Measurements from ENCODE around the gene TEX22. TPM values are rescaled to one million over a fixed set of nuclear protein-coding genes. Genes with fewer than 3 reads are reported as not detected.

Gene TEX22
- total RNA-seq, 1 donor from 2014 or later, result 2.0 TPM

- no peak for ATAC-seq
Observed at GRCh38 chr14:105408592-105408991, 10.3 kb downstream of the TEX22 start.

- ATAC-seq, result no peak
Observed at GRCh38 chr14:105409364-105409763, 11.0 kb downstream of the TEX22 start.

- ATAC-seq, result no peak
Observed at GRCh38 chr14:105410642-105411016, 12.3 kb downstream of the TEX22 start.

GRCh38 chr14:105411017-105411941 lies 12.9 kb downstream of the TEX22 start:
- peak; percentile 69 for ATAC-seq

- no peak for ATAC-seq
Observed at GRCh38 chr14:105411985-105412770, 13.8 kb downstream of the TEX22 start.

- no peak for ATAC-seq
Observed at GRCh38 chr14:105412771-105413543, 14.6 kb downstream of the TEX22 start.

GRCh38 chr14:105413544-105413886 lies 15.2 kb downstream of the TEX22 start:
- ATAC-seq, result no peak

GRCh38 chr14:105414456-105415371 lies 16.4 kb downstream of the TEX22 start:
- ATAC-seq, result peak; percentile 51

GRCh38 chr14:105415481-105416428 lies 17.4 kb downstream of the TEX22 start:
- ATAC-seq, result no peak

- ATAC-seq, result no peak
Observed at GRCh38 chr14:105416671-105417070, 18.3 kb downstream of the TEX22 start.

GRCh38 chr14:105417690-105418121 lies 19.4 kb downstream of the TEX22 start:
- no peak for ATAC-seq

- no peak for ATAC-seq
Observed at GRCh38 chr14:105418269-105419194, 20.2 kb downstream of the TEX22 start.

GRCh38 chr14:105419195-105420091 lies 21.1 kb downstream of the TEX22 start, which contains the start of gene MTA1:
Gene MTA1 (plus strand): TSS chr14:105419827. CDS start chr14:105420036, 209 bp downstream.
- peak; percentile 34 for ATAC-seq

- peak; percentile 4 for ATAC-seq
Observed at GRCh38 chr14:105420101-105420973, 22.0 kb downstream of the TEX22 start.

- no peak for ATAC-seq
Observed at GRCh38 chr14:105420974-105421674, 22.8 kb downstream of the TEX22 start.
